ENCODE results near the gene ANGPT4. TPM values are rescaled to one million over a fixed set of nuclear protein-coding genes. Genes with fewer than 3 reads are reported as not detected.

ANGPT4 gene
- total and polyA plus RNA-seq, 2 of the 13 experiments (the other 11 are each of a cell fraction or from before 2014, with no cell fraction given) = not detected

- FAIRE-seq = no peak
- in situ Hi-C loops (cut with HindIII; ENCODE audit: extremely low pct_ligation_motif_present, low pct_unique_long_range_greater_than_20kb) = no loop called here
- CTCF ChIA-PET (ENCODE audit: low intra/inter-chr PET ratio, low total read pairs) = no interaction called here
These were observed 24.4 kb downstream of the ANGPT4 start for GRCh38 chr20:891706-892080.

GRCh38 chr20:891058-891705 is 25.0 kb downstream of the ANGPT4 start:
- CTCF ChIA-PET (ENCODE audit: low intra/inter-chr PET ratio, low total read pairs) = no interaction called here
- 8% methylated on average over 6 of the region's 6 CpGs for WGBS (ENCODE audit: low lambda C conversion rate)
- H3K27ac ChIP-seq (ENCODE audit: extremely low read length, insufficient read depth, low read length) = no peak overlapping the region
- ATAC-seq (no peak), DNase-seq (ENCODE audit: low spot score) (no peak), FAIRE-seq (no peak)
- H3K27me3 ChIP-seq (ENCODE audit: control insufficient read depth in 1 of 2, insufficient read depth in 2 of 2, low read length in 2 of 2) = peaks cover 7 to 21% of the 10 kb centered on the region in 2 experiments; a peak in 3 of 5 replicates
- no peaks in the 10 kb centered on the region for H4K20me1 ChIP-seq (ENCODE audit: insufficient read depth, low read length)
- POLR2A ChIA-PET = no interaction called here
- no peaks in the 10 kb centered on the region for H3K36me3 ChIP-seq (replicated peaks in 1 of 2; ENCODE audit: control insufficient read depth in 1 of 2, insufficient read depth in 2 of 2, low read length in 2 of 2)
- H3K9ac ChIP-seq (ENCODE audit: insufficient read depth, low read depth, low read length) = no peak overlapping the region
- no TSS peak for BruUV-seq (replicated peaks)
- H2AFZ ChIP-seq (ENCODE audit: low read length) = no peak overlapping the region
- H3K9me3 ChIP-seq (ENCODE audit: low read length) = no peaks in the 10 kb centered on the region
- no peaks in the 10 kb centered on the region for H3K79me2 ChIP-seq (ENCODE audit: insufficient read depth, low read length)
- no peak overlapping the region for H3K4me3 ChIP-seq (replicated peaks in 1 of 3; ENCODE audit: insufficient read depth in 1 of 3, low read depth in 2 of 3, low read length in 3 of 3)
- in situ Hi-C loops (cut with HindIII; ENCODE audit: extremely low pct_ligation_motif_present, low pct_unique_long_range_greater_than_20kb) = no loop called here
- no peaks in the 10 kb centered on the region for H3K4me1 ChIP-seq (ENCODE audit: insufficient read depth, low read length)
- no peak overlapping the region for H3K4me2 ChIP-seq (ENCODE audit: low read depth, low read length)
- intact Hi-C loops (cut with micrococcal nuclease; ENCODE audit: unreplicated experiment) = no loop called here
- TF ChIP-seq ZHX1 (CRISPR knock-in tag; IDR thresholded peaks at IDR 0.05; ENCODE audit: low read depth) = no peak
- TF ChIP-seq AKAP8 (CRISPR knock-in tag; IDR thresholded peaks at IDR 0.05) = no peak
- TF ChIP-seq ATF7-NPFF (CRISPR knock-in tag; IDR thresholded peaks at IDR 0.05; ENCODE audit: low read depth) = no peak
- no peak for TF ChIP-seq RFXAP (CRISPR knock-in tag; IDR thresholded peaks at IDR 0.05; ENCODE audit: borderline replicate concordance)
- no peak for TF ChIP-seq ARID5B (CRISPR knock-in tag; IDR thresholded peaks at IDR 0.05)

More at GRCh38 chr20:891706-892080, 24.4 kb downstream of the ANGPT4 start:
- Histone ChIP-seq H2AFZ (ENCODE audit: low read length) (no peak overlapping the region), H3K9me3 (ENCODE audit: low read length) (no peaks in the 10 kb centered on the region), H3K4me1 (ENCODE audit: insufficient read depth, low read length) (no peaks in the 10 kb centered on the region), H3K4me2 (ENCODE audit: low read depth, low read length) (no peak overlapping the region), H4K20me1 (ENCODE audit: insufficient read depth, low read length) (no peaks in the 10 kb centered on the region), H3K4me3 (replicated peaks in 1 of 3; ENCODE audit: insufficient read depth in 1 of 3, low read depth in 2 of 3, low read length in 3 of 3) (no peak overlapping the region), H3K79me2 (ENCODE audit: insufficient read depth, low read length) (no peaks in the 10 kb centered on the region), H3K36me3 (replicated peaks in 1 of 2; ENCODE audit: control insufficient read depth in 1 of 2, insufficient read depth in 2 of 2, low read length in 2 of 2) (no peaks in the 10 kb centered on the region), H3K9ac (ENCODE audit: insufficient read depth, low read depth, low read length) (no peak overlapping the region), H3K27me3 (ENCODE audit: control insufficient read depth in 1 of 2, insufficient read depth in 2 of 2, low read length in 2 of 2) (peaks cover 7 to 21% of the 10 kb centered on the region in 2 experiments; a peak in 3 of 5 replicates), H3K27ac (ENCODE audit: extremely low read length, insufficient read depth, low read length) (no peak overlapping the region)
- no TSS peak for BruUV-seq (replicated peaks)
- POLR2A ChIA-PET = no interaction called here
- WGBS (ENCODE audit: low lambda C conversion rate) = 45% methylated on average over 4 of the region's 4 CpGs
- ATAC-seq (no peak), DNase-seq (ENCODE audit: low spot score) (no peak)
- intact Hi-C loops (cut with micrococcal nuclease; ENCODE audit: unreplicated experiment) = no loop called here
- no peak for TF ChIP-seq MLLT10 (CRISPR knock-in tag; IDR thresholded peaks at IDR 0.05)
- no peak for TF ChIP-seq YEATS2 (CRISPR knock-in tag; IDR thresholded peaks at IDR 0.05; ENCODE audit: borderline replicate concordance)
- TF ChIP-seq MED8 (CRISPR knock-in tag; IDR thresholded peaks at IDR 0.05; ENCODE audit: insufficient replicate concordance) = no peak
- TF ChIP-seq FOXO4 (CRISPR knock-in tag; conservative IDR thresholded peaks at IDR 0.05) = 0 out of 2 replicates have a peak, but pooled peaks have one; percentile 13
